DOHH2 (cell line): ENCODE data around the gene MET.
"Not testable (repeated sequence)": the region's sequence is repeated elsewhere in the genome, so short reads cannot be mapped to it uniquely, and the experiment has no call there.

Source experiments
- CTCF ChIP-seq: fragments of 200-600 bp; sonication (generic); IDR thresholded peaks from one replicate; pipeline ENCODE4 v1.5.1; 2014; ENCODE audit warnings: antibody characterized with exemption, mild to moderate bottlenecking, low read depth, low read length; ENCODE audit not compliant: poor library complexity, severe bottlenecking
- EZH2phosphoT487 ChIP-seq: fragments of 200-600 bp; sonication (generic); IDR thresholded peaks from 2 replicates; pipeline ENCODE4 v1.6.1; 2017; ENCODE audit warnings: borderline replicate concordance, mild to moderate bottlenecking, antibody characterized with exemption, low read length, moderate library complexity, mixed read lengths

GRCh38 chr7:116638592-116638991 lies 33.4 kb upstream of the MET start:
- not testable (repeated sequence) for TF ChIP-seq CTCF, EZH2phosphoT487
